ENCODE measurements around the gene ACTG2. TPM values are rescaled to one million over a fixed set of nuclear protein-coding genes. Genes with fewer than 3 reads are reported as not detected.

ACTG2 gene
- total RNA-seq = 100 to 1,000 TPM in 1 of 8 experiments, 10 to 100 TPM in 2, 1 to 10 TPM in 4, under 1 TPM in 1; 0.60 to 228 (median 3.5) TPM

DNA sequence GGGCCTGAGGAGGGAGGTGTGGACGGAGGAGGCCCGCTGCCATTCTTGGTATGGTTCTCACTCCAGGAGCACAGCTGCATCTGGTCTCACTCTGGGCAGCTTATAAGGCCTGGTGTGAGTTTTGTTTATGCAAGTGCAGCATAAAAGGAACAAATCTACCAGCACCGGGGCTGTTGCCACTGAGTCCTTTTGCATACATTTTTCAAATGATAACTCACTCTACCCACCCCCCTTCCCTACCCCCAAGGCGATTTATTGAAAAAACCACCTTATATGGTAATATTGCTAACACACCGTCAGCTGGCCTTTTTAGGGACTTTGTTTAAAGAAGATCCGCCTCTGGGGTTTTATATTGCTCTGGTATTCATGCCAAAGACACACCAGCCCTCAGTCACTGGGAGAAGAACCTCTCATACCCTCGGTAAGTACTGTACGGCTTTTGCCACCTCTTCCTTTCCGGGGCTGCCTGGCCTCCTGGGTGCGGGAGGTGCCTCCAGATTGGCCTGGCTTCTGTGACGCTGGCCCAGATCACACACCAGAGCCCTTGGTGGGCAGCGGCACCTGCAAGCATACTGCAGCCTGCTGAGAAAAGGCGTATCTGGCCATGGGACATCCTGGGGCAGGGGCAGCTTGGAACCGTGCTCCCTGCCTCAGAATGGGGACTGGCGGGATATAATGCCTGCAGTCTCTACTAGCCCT, at the start of gene ACTG2:
ACTG2 (plus strand) TSS at position 378 of the 699 bp plus-strand sequence. CDS start 8,304 bp downstream, outside the sequence.
- peak in 4 of 8 experiments; percentile 22 to 88 (median 86) for ATAC-seq (replicated peaks in 6 of 8)
- Histone ChIP-seq H3K27ac (no peak within 1 kb of the TSS), H3K4me3 (no peak within 1 kb of the TSS), H3K4me1 (replicated peaks in 1 of 2) (no peaks in the 10 kb centered on the region)
- in situ Hi-C loops (cut with MboI; ENCODE audit: low pct_unique_long_range_greater_than_20kb in 2 of 9, low sequenced_read_pairs in 9 of 9, unreplicated experiment in 9 of 9) = no loop called here
- 20 to 70% (median 42%) methylated on average over 2 to 7 of the region's 15 CpGs; no CpG with 5 or more reads in 4 of the 10 experiments for WGBS, 10 experiments

DNA sequence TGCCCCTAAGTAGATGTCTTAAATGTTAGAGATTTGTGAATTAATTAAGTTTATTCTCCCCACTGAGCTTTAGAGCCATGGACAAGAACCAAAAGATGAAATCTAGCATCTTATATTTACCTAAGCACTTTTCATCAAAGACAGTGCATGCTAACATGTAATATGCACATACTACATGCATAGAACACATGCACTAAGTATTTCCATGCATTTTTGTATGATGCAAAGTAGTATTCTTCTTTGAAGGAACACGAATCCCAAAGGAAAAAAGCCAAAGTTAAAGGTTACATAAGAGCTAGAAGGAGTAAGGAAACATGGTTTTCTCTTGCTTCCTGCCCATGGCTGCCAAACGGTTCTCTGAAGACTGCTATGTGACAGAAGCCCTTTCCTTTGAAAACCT, 48.7 kb upstream of the ACTG2 start:
- in situ Hi-C loops (cut with MboI; ENCODE audit: low pct_unique_long_range_greater_than_20kb in 2 of 9, low sequenced_read_pairs in 9 of 9, unreplicated experiment in 9 of 9) = loop anchor here in 6 of 9 experiments (25.0 kb wide), 3 partner anchors 118 to 318 kb away; partner anchors contain the start of gene BOLA3 (in 1 of the 6)
- no peak overlapping the region for H3K4me3 ChIP-seq
- 17 to 100% (median 70%) methylated on average over 1 to 2 of the region's 2 CpGs for WGBS, 10 experiments
- no peaks in the 10 kb centered on the region for H3K4me1 ChIP-seq (replicated peaks in 1 of 2)
- no peak overlapping the region for H3K27ac ChIP-seq
- peak in 1 of 8 experiments; percentile 74 for ATAC-seq (replicated peaks in 6 of 8)

DNA sequence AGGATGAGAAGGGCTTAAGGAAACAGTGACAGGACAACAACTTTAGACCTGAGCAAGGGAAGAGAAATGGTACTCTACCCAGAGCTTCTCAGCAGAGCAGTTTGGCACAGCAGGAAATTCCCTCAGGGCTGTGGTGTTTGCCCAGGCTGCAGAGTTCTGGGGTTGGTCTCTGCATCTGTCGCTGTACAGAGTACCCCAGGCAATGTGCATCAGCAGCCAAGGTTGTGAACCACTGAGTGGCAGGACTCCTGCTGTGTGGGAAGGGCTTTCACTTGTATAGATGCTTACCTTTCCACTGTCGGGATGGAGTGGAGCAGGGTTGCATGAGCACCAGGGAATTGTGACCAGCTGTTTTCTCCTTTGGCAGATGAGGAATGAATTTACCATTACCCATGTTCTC, 42.8 kb upstream of the ACTG2 start:
- in situ Hi-C loops (cut with MboI; ENCODE audit: low pct_unique_long_range_greater_than_20kb in 2 of 9, low sequenced_read_pairs in 9 of 9, unreplicated experiment in 9 of 9) = no loop called here
- H3K27ac ChIP-seq = no peak overlapping the region
- no peak for ATAC-seq (replicated peaks in 6 of 8)
- no peaks in the 10 kb centered on the region for H3K4me1 ChIP-seq (replicated peaks in 1 of 2)
- no peak overlapping the region for H3K4me3 ChIP-seq
- WGBS, 10 experiments = 67 to 100% (median 89%) methylated on average over 1 to 2 of the region's 2 CpGs; no CpG with 5 or more reads in 5 of the 10 experiments

DNA sequence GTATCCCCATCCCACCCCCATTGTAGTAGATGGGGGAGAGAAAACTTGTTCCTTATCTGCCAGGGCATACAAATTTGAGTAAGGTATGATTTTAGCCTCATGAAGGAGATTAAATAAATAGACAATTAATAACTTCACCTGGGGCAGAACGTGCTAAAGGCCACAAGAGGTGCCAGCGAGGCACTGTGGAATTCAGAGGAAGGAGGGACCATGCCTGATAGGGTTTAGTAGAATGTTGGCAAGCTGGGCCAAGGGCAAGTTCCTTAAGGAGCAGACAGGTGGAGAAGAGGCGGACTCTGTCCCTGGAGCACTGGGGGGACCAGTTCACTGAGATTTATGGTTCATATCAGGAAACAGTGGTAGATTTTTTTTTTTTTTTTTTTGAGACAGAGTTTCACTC, 41.5 kb upstream of the ACTG2 start:
- Histone ChIP-seq H3K27ac (no peak overlapping the region), H3K4me3 (no peak overlapping the region), H3K4me1 (replicated peaks in 1 of 2) (no peaks in the 10 kb centered on the region)
- ATAC-seq (replicated peaks in 6 of 8) = no peak
- in situ Hi-C loops (cut with MboI; ENCODE audit: low pct_unique_long_range_greater_than_20kb in 2 of 9, low sequenced_read_pairs in 9 of 9, unreplicated experiment in 9 of 9) = no loop called here
- 80 to 100% (median 93%) methylated on average over 1 to 3 of the region's 3 CpGs; no CpG with 5 or more reads in 5 of the 10 experiments for WGBS, 10 experiments

DNA sequence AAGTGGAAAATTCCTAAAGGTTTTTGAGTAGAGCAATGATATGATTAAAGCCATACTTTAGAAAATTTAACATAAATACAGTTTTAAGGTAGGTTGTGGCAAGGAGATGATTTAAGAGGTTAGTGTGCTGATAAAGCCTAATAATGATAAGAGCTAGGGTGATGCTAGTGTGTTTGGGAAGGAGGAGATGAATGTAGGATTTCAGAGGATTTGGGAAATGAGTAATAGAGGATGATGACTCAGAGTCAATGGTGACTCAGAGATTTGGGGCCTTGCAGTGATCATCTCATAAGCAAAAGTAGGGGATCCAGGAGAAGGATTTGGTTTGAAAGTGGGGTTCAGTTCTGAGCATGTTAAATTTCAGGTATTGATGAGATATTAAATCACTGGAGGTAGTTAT, 40.8 kb upstream of the ACTG2 start:
- Histone ChIP-seq H3K4me3 (no peak overlapping the region), H3K4me1 (replicated peaks in 1 of 2) (no peaks in the 10 kb centered on the region), H3K27ac (no peak overlapping the region)
- peak in 3 of 8 experiments; percentile 34 to 85 (median 67) for ATAC-seq (replicated peaks in 6 of 8)
- in situ Hi-C loops (cut with MboI; ENCODE audit: low pct_unique_long_range_greater_than_20kb in 2 of 9, low sequenced_read_pairs in 9 of 9, unreplicated experiment in 9 of 9) = no loop called here

DNA sequence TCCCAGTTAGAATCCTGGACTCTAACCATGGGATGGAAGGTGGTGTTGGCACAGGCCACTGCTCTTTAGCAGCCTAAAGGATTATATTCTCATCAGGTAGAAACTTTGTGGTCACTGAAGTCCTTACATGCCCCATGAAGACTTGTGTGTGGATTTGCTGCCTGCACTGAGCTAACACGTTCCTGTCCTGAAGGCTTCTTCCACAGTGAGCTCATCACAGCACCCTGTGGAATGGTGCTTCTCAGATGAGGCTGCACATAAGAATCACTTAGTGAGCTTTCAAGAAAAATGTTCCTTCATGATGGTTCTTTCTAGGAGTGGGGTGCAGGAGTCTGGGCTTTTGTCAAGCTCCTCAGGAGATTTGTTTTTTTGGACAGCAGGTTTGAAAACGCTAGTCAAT, 37.3 kb upstream of the ACTG2 start:
- in situ Hi-C loops (cut with MboI; ENCODE audit: low pct_unique_long_range_greater_than_20kb in 2 of 9, low sequenced_read_pairs in 9 of 9, unreplicated experiment in 9 of 9) = no loop called here
- no peak overlapping the region for H3K27ac ChIP-seq
- ATAC-seq (replicated peaks in 6 of 8) = no peak
- WGBS, 10 experiments = 60 to 100% (median 100%) methylated on average over 1 to 2 of the region's 2 CpGs; no CpG with 5 or more reads in 3 of the 10 experiments
- H3K4me3 ChIP-seq = no peak overlapping the region
- H3K4me1 ChIP-seq (replicated peaks in 1 of 2) = no peaks in the 10 kb centered on the region

DNA sequence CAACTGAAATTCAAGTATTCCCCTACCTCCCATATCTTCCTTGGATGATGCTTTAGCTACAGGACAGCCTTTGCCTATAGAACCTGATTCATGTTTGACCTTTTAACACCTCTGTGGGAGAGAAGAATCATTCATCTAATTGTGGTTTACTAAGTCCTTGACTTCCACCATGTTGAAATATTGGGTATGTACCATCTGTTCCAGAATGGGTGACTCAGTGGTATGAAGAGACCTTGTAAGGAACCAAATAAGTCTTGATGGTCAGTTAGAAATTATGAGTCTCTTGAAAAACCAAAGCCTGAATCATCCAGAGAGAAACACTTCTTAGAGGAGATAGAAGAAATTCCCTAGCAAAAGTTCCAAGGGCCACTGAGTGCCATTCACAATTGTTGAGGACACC, 36.6 kb upstream of the ACTG2 start:
- in situ Hi-C loops (cut with MboI; ENCODE audit: low pct_unique_long_range_greater_than_20kb in 2 of 9, low sequenced_read_pairs in 9 of 9, unreplicated experiment in 9 of 9) = no loop called here
- no peaks in the 10 kb centered on the region for H3K4me1 ChIP-seq (replicated peaks in 1 of 2)
- ATAC-seq (replicated peaks in 6 of 8) = no peak
- H3K4me3 ChIP-seq = no peak overlapping the region
- H3K27ac ChIP-seq = no peak overlapping the region

DNA sequence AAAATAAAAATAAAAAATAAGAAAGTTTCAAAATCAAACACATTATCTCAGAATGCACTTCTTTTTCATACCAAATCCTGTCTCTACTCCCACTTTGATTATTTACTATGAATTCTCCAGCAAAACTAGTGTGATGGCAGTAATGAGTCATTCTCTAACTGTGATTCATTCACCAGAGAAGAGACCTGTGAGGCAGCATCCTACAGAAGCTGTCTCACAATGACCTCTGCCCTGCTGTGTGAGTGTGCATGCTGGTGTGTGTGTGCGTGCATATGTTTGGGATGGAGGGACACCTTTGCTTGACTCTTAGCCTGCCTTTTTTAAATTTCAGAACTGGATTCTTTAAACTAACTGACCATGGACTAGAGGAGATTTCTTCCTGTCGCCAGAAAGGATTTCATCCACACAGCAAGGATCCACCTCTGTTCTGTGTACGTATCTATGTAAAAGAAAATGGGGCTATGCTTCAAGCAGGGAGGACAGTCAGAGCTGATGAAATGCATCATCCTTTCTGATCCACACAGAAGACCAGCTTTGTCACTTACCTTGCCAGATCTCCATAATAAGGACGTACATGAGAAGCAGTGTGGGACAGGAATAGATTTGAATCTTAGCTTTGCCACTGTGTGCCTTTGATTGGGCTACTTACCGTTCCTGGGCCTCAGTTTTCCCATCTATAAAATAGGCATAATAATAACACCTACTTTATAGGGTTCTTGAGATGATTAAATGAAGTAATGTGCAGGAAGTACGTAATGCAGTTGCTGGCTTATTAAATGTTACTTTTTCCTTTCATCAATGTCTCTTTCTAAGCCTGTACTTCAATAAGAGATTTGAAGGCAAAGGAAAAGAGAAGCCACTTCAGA, 32.9 kb upstream of the ACTG2 start:
- no peak overlapping the region for H3K4me3 ChIP-seq
- no peak overlapping the region for H3K27ac ChIP-seq
- WGBS, 10 experiments = 64 to 100% (median 92%) methylated on average over 1 to 5 of the region's 6 CpGs; no CpG with 5 or more reads in 2 of the 10 experiments
- in situ Hi-C loops (cut with MboI; ENCODE audit: low pct_unique_long_range_greater_than_20kb in 2 of 9, low sequenced_read_pairs in 9 of 9, unreplicated experiment in 9 of 9) = no loop called here
- no peaks in the 10 kb centered on the region for H3K4me1 ChIP-seq (replicated peaks in 1 of 2)
- ATAC-seq (replicated peaks in 6 of 8) = peak in 5 of 8 experiments; percentile 36 to 81 (median 68)

DNA sequence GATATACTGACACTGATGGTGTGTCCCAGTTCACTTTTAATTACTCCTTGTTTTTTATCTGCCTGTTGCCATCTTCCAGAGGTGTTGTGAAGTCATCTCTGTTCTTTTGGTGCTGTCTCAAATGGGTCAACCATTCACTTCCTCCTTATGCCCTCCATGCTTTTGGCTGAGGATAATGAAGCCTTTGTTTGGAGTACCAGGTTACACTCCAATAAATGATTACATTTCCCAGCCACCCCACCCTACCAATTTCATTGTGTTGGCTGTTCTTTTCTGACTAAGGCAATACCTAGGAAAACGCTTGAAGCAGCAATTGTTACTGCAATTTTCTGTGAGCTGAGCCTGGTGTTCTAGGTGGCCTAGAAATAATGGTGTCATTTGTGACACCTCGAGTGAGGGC, 29.8 kb upstream of the ACTG2 start:
- ATAC-seq (replicated peaks in 6 of 8) = no peak
- 56 to 100% (median 89%) methylated on average over 1 to 2 of the region's 2 CpGs; no CpG with 5 or more reads in 1 of the 10 experiments for WGBS, 10 experiments
- in situ Hi-C loops (cut with MboI; ENCODE audit: low pct_unique_long_range_greater_than_20kb in 2 of 9, low sequenced_read_pairs in 9 of 9, unreplicated experiment in 9 of 9) = no loop called here
- no peak overlapping the region for H3K4me3 ChIP-seq
- no peak overlapping the region for H3K27ac ChIP-seq
- no peaks in the 10 kb centered on the region for H3K4me1 ChIP-seq (replicated peaks in 1 of 2)

DNA sequence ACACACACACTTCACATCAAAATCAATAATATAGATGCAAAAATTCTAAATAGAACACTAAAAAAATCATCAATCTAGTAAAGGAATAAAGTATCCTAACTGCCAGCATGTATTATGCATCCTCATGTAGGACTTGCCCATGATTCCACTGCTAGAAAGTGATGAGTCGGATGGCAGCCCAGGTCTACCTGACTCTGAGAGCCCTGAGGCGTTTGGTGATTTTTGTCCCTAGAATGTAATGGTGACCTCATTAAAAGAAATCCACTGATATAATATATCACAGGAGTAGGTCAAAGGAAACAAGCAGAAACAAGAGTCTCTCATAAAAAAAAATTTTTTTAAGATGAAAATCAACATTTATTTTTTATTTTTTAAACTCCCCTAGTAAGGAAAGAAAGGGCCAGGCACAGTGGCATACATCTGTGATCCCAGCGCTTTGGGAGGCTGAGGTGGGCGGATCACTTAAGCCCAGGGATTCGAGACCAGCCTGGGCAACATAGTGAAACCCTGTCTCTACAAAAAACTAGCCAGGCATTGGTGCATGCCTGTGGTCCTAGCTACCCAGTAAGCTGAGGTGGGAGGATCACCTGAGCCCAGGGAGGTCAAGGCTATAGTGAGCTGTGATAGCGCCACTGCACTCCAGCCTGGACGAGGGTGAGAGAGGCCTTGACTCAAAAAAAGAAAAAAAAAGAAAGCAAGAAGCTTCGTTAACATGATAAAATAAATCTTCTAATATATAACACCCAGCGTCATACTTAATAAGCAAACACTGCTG, 24.4 kb upstream of the ACTG2 start:
- H3K4me1 ChIP-seq (replicated peaks in 1 of 2) = no peaks in the 10 kb centered on the region
- no peak for ATAC-seq (replicated peaks in 6 of 8)
- H3K27ac ChIP-seq = no peak overlapping the region
- in situ Hi-C loops (cut with MboI; ENCODE audit: low pct_unique_long_range_greater_than_20kb in 2 of 9, low sequenced_read_pairs in 9 of 9, unreplicated experiment in 9 of 9) = no loop called here
- 80 to 100% (median 89%) methylated on average over 2 to 5 of the region's 9 CpGs for WGBS, 10 experiments
- H3K4me3 ChIP-seq = no peak overlapping the region

DNA sequence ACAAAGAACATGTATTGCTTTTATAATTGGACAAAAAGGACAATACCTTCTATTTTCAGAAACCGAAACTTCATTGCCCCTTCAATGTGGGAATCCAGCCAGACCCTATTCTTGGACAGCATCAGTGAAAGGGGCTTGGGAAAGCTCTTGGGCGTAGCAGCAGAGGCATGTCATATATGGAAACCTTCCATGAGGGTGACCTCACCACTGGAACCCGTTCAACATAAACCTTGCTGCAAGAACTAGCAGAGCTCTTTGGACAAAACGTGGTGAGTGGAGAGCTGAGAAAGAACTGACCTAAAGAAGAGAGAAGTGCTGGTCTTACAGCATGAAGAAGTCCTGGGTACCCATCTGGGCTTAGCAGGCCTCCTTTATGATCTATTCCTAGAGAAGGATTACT, 22.7 kb upstream of the ACTG2 start:
- 6 to 94% (median 81%) methylated on average over 1 to 3 of the region's 4 CpGs; no CpG with 5 or more reads in 2 of the 10 experiments for WGBS, 10 experiments
- in situ Hi-C loops (cut with MboI; ENCODE audit: low pct_unique_long_range_greater_than_20kb in 2 of 9, low sequenced_read_pairs in 9 of 9, unreplicated experiment in 9 of 9) = no loop called here
- no peak overlapping the region for H3K27ac ChIP-seq

DNA sequence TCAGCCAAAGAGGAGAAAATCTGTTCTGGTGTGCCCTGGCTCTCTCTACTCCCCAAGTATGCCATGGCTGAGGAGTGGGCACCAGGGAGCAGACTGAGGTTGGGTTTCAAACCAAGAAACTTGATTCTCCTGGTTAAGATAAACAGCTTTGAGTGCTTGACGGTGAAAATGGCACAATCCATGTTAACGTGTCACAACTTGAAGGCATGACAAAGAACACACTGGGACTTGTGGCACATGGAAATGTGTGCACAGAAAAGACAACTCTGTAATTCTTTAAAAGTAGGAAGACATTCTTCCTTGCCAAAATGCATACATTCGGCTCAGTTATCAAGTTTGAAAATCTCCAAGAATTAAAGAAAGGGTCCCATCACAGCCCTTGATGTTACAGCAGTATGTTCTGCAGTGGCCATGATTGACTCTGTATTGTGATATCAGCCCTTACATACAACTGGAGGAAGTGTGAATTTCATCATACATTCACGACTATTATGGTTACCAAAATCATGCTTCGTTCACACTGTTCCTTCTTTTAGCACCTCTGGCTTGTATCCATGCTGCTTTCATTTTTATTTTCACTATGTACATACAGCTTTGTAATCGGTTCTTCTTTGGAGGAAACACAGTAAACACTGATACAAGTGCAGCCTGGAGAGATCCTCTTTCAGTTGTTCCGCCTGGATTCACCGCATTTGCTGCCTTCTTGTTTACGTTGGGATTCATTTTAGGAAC, 15.6 kb upstream of the ACTG2 start:
- in situ Hi-C loops (cut with MboI; ENCODE audit: low pct_unique_long_range_greater_than_20kb in 2 of 9, low sequenced_read_pairs in 9 of 9, unreplicated experiment in 9 of 9) = no loop called here
- WGBS, 10 experiments = 17 to 84% (median 61%) methylated on average over 4 to 9 of the region's 9 CpGs
- ATAC-seq (replicated peaks in 6 of 8) = no peak
- H3K4me3 ChIP-seq = no peak overlapping the region
- no peak overlapping the region for H3K27ac ChIP-seq
- no peaks in the 10 kb centered on the region for H3K4me1 ChIP-seq (replicated peaks in 1 of 2)

More for the DNA sequence above, 22.7 kb upstream of the ACTG2 start:
- H3K4me3 ChIP-seq = no peak overlapping the region
- ATAC-seq (replicated peaks in 6 of 8) = peak in 2 of 8 experiments; percentile 71 to 89
- H3K4me1 ChIP-seq (replicated peaks in 1 of 2) = no peaks in the 10 kb centered on the region
